ENCODE results near the gene C3orf85.

Gene C3orf85

GRCh38 chr3:109116031-109116430 is 20.5 kb upstream of the C3orf85 start:
- no peaks in the 10 kb centered on the region for H3K4me1 ChIP-seq (ENCODE audit: control insufficient read depth, insufficient read depth, low read length)
- no peaks in the 10 kb centered on the region for H3K9me3 ChIP-seq (ENCODE audit: control insufficient read depth, insufficient read depth, low read depth, low read length)
- ChIA-PET CTCF (interaction anchor here (0.6 to 0.7 kb wide), 3 partner anchors 13 to 198 kb away, joined by 3 read pairs; no protein-coding TSS in a partner anchor), POLR2A (no interaction called here)
- H3K36me3 ChIP-seq (ENCODE audit: control insufficient read depth in 2 of 2, insufficient read depth in 1 of 2, low read length in 2 of 2) = no peaks in the 10 kb centered on the region
- H3K4me3 ChIP-seq (ENCODE audit: low read depth, low read length) = no peak overlapping the region
- H3K27ac ChIP-seq (ENCODE audit: extremely low read depth, low read depth, low read length) = no peak overlapping the region
- TF ChIP-seq, protein P1, sequence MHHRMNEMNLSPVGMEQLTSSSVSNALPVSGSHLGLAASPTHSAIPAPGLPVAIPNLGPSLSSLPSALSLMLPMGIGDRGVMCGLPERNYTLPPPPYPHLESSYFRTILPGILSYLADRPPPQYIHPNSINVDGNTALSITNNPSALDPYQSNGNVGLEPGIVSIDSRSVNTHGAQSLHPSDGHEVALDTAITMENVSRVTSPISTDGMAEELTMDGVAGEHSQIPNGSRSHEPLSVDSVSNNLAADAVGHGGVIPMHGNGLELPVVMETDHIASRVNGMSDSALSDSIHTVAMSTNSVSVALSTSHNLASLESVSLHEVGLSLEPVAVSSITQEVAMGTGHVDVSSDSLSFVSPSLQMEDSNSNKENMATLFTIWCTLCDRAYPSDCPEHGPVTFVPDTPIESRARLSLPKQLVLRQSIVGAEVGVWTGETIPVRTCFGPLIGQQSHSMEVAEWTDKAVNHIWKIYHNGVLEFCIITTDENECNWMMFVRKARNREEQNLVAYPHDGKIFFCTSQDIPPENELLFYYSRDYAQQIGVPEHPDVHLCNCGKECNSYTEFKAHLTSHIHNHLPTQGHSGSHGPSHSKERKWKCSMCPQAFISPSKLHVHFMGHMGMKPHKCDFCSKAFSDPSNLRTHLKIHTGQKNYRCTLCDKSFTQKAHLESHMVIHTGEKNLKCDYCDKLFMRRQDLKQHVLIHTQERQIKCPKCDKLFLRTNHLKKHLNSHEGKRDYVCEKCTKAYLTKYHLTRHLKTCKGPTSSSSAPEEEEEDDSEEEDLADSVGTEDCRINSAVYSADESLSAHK (tag by site-specific recombination; IDR thresholded peaks at IDR 0.05) = no peak
- TF ChIP-seq ZNF280D (tag by site-specific recombination; IDR thresholded peaks at IDR 0.05) (no peak), WT1 (tag by site-specific recombination; IDR thresholded peaks at IDR 0.05) (no peak), ZNF639 (tag by site-specific recombination; IDR thresholded peaks at IDR 0.05) (no peak)
- TF ChIP-seq, protein P2, sequence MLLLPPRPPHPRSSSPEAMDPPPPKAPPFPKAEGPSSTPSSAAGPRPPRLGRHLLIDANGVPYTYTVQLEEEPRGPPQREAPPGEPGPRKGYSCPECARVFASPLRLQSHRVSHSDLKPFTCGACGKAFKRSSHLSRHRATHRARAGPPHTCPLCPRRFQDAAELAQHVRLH (tag by site-specific recombination; IDR thresholded peaks at IDR 0.05) = no peak

DNA sequence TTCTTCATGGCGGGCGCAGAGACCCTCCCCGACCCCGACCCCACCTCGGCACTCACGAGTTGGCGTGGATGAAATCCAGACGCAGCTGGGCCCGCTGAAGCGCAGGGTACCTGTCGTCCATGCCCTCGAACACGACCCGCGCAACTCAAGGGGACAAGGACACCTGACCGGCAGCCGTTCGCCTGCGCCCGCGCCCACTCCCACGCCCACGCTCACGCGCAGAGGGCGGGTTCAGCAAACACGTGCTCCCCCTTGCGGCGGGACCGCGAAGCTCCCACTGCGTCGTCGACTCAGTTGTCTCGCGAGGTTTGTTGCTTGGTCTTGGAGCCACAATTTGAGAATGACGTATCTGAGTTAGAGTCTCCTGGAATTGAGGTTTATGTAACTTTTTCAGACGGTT is 18.6 kb upstream of the C3orf85 start, which contains the start of gene MORC1:
TSS of gene MORC1 (minus strand) at position 196 of the 400 bp plus-strand sequence. CDS start at position 121, 75 bp downstream.
- no peaks in the 10 kb centered on the region for H3K4me1 ChIP-seq (ENCODE audit: control insufficient read depth, insufficient read depth, low read length)
- ChIA-PET CTCF (interaction anchor here (0.7 kb wide), 1 partner anchor 1819 kb away, joined by 3 read pairs; no protein-coding TSS in a partner anchor), POLR2A (no interaction called here)
- no peak for TF ChIP-seq ZNF610 (tag by site-specific recombination; IDR thresholded peaks at IDR 0.05; ENCODE audit: borderline replicate concordance)
- TF ChIP-seq, protein P3, sequence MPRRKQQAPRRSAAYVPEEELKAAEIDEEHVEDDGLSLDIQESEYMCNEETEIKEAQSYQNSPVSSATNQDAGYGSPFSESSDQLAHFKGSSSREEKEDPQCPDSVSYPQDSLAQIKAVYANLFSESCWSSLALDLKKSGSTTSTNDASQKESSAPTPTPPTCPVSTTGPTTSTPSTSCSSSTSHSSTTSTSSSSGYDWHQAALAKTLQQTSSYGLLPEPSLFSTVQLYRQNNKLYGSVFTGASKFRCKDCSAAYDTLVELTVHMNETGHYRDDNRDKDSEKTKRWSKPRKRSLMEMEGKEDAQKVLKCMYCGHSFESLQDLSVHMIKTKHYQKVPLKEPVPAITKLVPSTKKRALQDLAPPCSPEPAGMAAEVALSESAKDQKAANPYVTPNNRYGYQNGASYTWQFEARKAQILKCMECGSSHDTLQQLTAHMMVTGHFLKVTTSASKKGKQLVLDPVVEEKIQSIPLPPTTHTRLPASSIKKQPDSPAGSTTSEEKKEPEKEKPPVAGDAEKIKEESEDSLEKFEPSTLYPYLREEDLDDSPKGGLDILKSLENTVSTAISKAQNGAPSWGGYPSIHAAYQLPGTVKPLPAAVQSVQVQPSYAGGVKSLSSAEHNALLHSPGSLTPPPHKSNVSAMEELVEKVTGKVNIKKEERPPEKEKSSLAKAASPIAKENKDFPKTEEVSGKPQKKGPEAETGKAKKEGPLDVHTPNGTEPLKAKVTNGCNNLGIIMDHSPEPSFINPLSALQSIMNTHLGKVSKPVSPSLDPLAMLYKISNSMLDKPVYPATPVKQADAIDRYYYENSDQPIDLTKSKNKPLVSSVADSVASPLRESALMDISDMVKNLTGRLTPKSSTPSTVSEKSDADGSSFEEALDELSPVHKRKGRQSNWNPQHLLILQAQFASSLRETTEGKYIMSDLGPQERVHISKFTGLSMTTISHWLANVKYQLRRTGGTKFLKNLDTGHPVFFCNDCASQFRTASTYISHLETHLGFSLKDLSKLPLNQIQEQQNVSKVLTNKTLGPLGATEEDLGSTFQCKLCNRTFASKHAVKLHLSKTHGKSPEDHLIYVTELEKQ (tag by site-specific recombination; IDR thresholded peaks at IDR 0.05; ENCODE audit: borderline replicate concordance) = no peak
- H3K36me3 ChIP-seq (ENCODE audit: control insufficient read depth in 2 of 2, insufficient read depth in 1 of 2, low read length in 2 of 2) = no peaks in the 10 kb centered on the region
- no peaks in the 10 kb centered on the region for H3K9me3 ChIP-seq (ENCODE audit: control insufficient read depth, insufficient read depth, low read depth, low read length)
- no peak within 1 kb of the TSS for H3K27ac ChIP-seq (ENCODE audit: extremely low read depth, low read depth, low read length)
- H3K4me3 ChIP-seq (ENCODE audit: low read depth, low read length) = no peak within 1 kb of the TSS

DNA sequence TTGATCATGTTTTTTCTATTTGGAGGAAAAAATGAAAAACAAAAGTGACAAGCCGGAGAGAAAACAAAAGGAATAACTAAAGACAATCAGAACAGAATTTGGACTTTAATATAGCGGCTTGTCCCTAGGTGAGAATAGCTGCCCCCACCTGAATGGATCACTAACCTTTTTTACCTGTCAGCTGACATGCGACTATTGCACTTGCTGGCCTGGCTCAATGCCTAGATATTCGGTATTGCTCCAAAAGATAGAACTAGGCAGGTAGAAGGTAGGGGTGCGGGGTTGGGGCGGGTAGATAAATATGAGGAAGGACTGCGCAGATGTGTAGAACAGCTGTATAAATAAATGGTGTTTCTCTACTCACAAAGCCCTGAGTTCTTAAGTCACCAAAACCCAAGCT is 17.9 kb upstream of the C3orf85 start:
- no peaks in the 10 kb centered on the region for H3K9me3 ChIP-seq (ENCODE audit: control insufficient read depth, insufficient read depth, low read depth, low read length)
- no peaks in the 10 kb centered on the region for H3K4me1 ChIP-seq (ENCODE audit: control insufficient read depth, insufficient read depth, low read length)
- POLR2A ChIA-PET = no interaction called here
- no peak overlapping the region for H3K27ac ChIP-seq (ENCODE audit: extremely low read depth, low read depth, low read length)
- CTCF ChIA-PET = interaction anchor here (0.5 to 0.8 kb wide), 3 partner anchors 95 to 1819 kb away, joined by 3 to 4 read pairs (median 3); no protein-coding TSS in a partner anchor
- H3K36me3 ChIP-seq (ENCODE audit: control insufficient read depth in 2 of 2, insufficient read depth in 1 of 2, low read length in 2 of 2) = no peaks in the 10 kb centered on the region
- no peak overlapping the region for H3K4me3 ChIP-seq (ENCODE audit: low read depth, low read length)
- no peak for TF ChIP-seq ZNF626 (tag by site-specific recombination; IDR thresholded peaks at IDR 0.05)
- TF ChIP-seq, protein P3 (tag by site-specific recombination; IDR thresholded peaks at IDR 0.05; ENCODE audit: borderline replicate concordance) = no peak
- TF ChIP-seq ZNF37A (tag by site-specific recombination; IDR thresholded peaks at IDR 0.05) = no peak
- TF ChIP-seq YY2 (tag by site-specific recombination; IDR thresholded peaks at IDR 0.05) = no peak
- TF ChIP-seq REPIN1 (tag by site-specific recombination; IDR thresholded peaks at IDR 0.05; ENCODE audit: low read depth) = no peak
- TF ChIP-seq SP3 (tag by site-specific recombination; IDR thresholded peaks at IDR 0.05) = no peak
- no peak for TF ChIP-seq ZNF16 (tag by site-specific recombination; IDR thresholded peaks at IDR 0.05; ENCODE audit: low read depth)
- no peak for TF ChIP-seq ZNF19 (tag by site-specific recombination; IDR thresholded peaks at IDR 0.05; ENCODE audit: low read depth)
- no peak for TF ChIP-seq ZNF600 (tag by site-specific recombination; IDR thresholded peaks at IDR 0.05)
- TF ChIP-seq ZNF211 (tag by site-specific recombination; IDR thresholded peaks at IDR 0.05; ENCODE audit: low read depth) = no peak
